PFSK-1 (cell line): ENCODE data around the gene HTRA2.

Source experiments
- FOXP2 ChIP-seq: optimal IDR thresholded peaks from 2 replicates; pipeline ENCODE3; 2011; ENCODE audit warnings: borderline replicate concordance, control low read depth, inconsistent platforms; ENCODE audit not compliant: insufficient read depth; ENCODE audit errors: extremely low read length, extremely low read depth
- POLR2AphosphoS5 ChIP-seq: IDR thresholded peaks from 2 replicates; pipeline ENCODE4 v1.6.1; 2012; ENCODE audit warnings: low read depth, mild to moderate bottlenecking, control low read depth, low read length, moderate library complexity
- SIN3A ChIP-seq: IDR thresholded peaks from 2 replicates; pipeline ENCODE4 v1.6.1; 2012; ENCODE audit warnings: mild to moderate bottlenecking, low read length, moderate library complexity, borderline replicate concordance; ENCODE audit not compliant: insufficient read depth
- TAF1 ChIP-seq: IDR thresholded peaks from 2 replicates; pipeline ENCODE4 v1.6.1; 2012; ENCODE audit warnings: low read length, control low read depth, borderline replicate concordance; ENCODE audit not compliant: insufficient read depth
- TF ChIP-seq, protein P1 (sequence below), 2 experiments: IDR thresholded peaks; 2 replicates each; pipeline versions ENCODE4 v1.6.1 to v1.8.0; 2011 to 2012; ENCODE audit warnings: low read depth in 2 of 2, low read length in 2 of 2, control low read depth in 1 of 2, inconsistent platforms in 1 of 2, mild to moderate bottlenecking in 1 of 2, moderate library complexity in 1 of 2; ENCODE audit not compliant: insufficient read depth in 1 of 2

DNA sequence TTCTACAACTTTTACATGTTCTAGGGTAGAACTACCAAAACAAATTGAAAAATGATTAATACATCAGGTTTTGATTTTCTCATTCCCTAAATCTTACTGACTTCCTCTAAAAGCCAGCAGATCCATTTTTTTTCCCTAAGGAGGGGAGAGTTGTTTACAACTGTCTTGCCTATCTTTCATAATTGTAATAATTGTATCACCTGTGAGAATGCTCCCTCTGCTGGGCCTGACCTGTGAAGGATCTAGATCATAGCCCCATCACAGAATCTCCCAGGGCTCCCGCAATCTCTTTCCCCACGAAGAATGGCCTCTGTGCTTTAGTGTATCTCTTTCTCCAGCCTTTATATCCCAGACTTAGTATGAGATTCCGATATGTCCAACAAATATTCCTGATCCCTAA is 14.9 kb downstream of the HTRA2 start:
- TF ChIP-seq POLR2AphosphoS5 (no peak), TAF1 (no peak), SIN3A (no peak), FOXP2 (no peak)
- TF ChIP-seq, protein P1, sequence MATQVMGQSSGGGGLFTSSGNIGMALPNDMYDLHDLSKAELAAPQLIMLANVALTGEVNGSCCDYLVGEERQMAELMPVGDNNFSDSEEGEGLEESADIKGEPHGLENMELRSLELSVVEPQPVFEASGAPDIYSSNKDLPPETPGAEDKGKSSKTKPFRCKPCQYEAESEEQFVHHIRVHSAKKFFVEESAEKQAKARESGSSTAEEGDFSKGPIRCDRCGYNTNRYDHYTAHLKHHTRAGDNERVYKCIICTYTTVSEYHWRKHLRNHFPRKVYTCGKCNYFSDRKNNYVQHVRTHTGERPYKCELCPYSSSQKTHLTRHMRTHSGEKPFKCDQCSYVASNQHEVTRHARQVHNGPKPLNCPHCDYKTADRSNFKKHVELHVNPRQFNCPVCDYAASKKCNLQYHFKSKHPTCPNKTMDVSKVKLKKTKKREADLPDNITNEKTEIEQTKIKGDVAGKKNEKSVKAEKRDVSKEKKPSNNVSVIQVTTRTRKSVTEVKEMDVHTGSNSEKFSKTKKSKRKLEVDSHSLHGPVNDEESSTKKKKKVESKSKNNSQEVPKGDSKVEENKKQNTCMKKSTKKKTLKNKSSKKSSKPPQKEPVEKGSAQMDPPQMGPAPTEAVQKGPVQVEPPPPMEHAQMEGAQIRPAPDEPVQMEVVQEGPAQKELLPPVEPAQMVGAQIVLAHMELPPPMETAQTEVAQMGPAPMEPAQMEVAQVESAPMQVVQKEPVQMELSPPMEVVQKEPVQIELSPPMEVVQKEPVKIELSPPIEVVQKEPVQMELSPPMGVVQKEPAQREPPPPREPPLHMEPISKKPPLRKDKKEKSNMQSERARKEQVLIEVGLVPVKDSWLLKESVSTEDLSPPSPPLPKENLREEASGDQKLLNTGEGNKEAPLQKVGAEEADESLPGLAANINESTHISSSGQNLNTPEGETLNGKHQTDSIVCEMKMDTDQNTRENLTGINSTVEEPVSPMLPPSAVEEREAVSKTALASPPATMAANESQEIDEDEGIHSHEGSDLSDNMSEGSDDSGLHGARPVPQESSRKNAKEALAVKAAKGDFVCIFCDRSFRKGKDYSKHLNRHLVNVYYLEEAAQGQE (IDR thresholded peaks at IDR 0.05; ENCODE audit: insufficient read depth in 1 of 2, low read depth in 2 of 2, low read length in 2 of 2): no peak
